PC-9 (cell line): Measurements from ENCODE around the gene ITGA8. TPM values are rescaled to one million over a fixed set of nuclear protein-coding genes. Genes with fewer than 3 reads are reported as not detected.

Source experiments
- BruUV-seq: library from RNA; stranded (reverse); fragments of 400-500 nt; replicated peaks from 2 replicates; lab custom pipeline; 2021; lab: Mats Ljungman, UMichigan
- CTCF ChIA-PET: fragments of 300-600 bp; sonication (Branson Sonifier 250); formaldehyde crosslinking; loops from one replicate; lab custom pipeline; 2022; ENCODE audit warnings: antibody characterized with exemption; lab: Charles Lee
- POLR2A ChIA-PET: fragments of 300-600 bp; sonication (Branson Sonifier 250); formaldehyde crosslinking; loops from one replicate; lab custom pipeline; 2022; ENCODE audit warnings: antibody characterized with exemption; ENCODE audit not compliant: unreplicated experiment; lab: Charles Lee
- DNase-seq, 2 experiments: peaks; one replicate each; pipeline versions ENCODE4 v3.0.0 to v3.0.0-alpha.2; 2015 to 2022; ENCODE audit warnings: mixed read lengths in 1 of 2
- H2AFZ ChIP-seq: fragments of 200-600 bp; sonication (generic); 2 replicates; pipeline ENCODE4 v1.8.1; 2017; ENCODE audit warnings: antibody characterized with exemption
- H3F3A ChIP-seq: fragments of 200-600 bp; sonication (generic); 2 replicates; pipeline ENCODE4 v1.8.1; 2017; ENCODE audit warnings: antibody characterized with exemption, mild to moderate bottlenecking, low read depth; ENCODE audit not compliant: insufficient read depth
- H3K27ac ChIP-seq: fragments of 200-600 bp; sonication (generic); 2 replicates; pipeline ENCODE4 v1.6.1; 2016; ENCODE audit warnings: mixed run types
- H3K27me3 ChIP-seq: fragments of 200-600 bp; sonication (generic); 2 replicates; pipeline ENCODE4 v1.6.1; 2016; ENCODE audit warnings: low read depth, mixed run types; ENCODE audit not compliant: insufficient read depth
- H3K36me3 ChIP-seq: fragments of 200-600 bp; sonication (generic); 2 replicates; pipeline ENCODE4 v1.6.1; 2016; ENCODE audit warnings: low read depth, mixed run types
- H3K4me1 ChIP-seq: fragments of 200-600 bp; sonication (generic); replicated peaks from 2 replicates; pipeline ENCODE4 v1.6.1; 2016; ENCODE audit warnings: mixed run types; ENCODE audit not compliant: insufficient read depth
- H3K4me2 ChIP-seq: fragments of 200-600 bp; sonication (generic); 2 replicates; pipeline ENCODE4 v1.6.1; 2017; ENCODE audit warnings: mixed run types
- H3K4me3 ChIP-seq: fragments of 200-600 bp; sonication (generic); 2 replicates; pipeline ENCODE4 v1.6.1; 2016; ENCODE audit warnings: mixed run types
- H3K79me2 ChIP-seq: fragments of 200-600 bp; sonication (generic); 2 replicates; pipeline ENCODE4 v1.6.1; 2017; ENCODE audit warnings: low read depth, mixed run types
- H3K9me2 ChIP-seq: fragments of 200-600 bp; sonication (generic); 2 replicates; pipeline ENCODE4 v1.8.1; 2017; ENCODE audit warnings: mild to moderate bottlenecking; ENCODE audit not compliant: insufficient read depth
- H3K9me3 ChIP-seq: fragments of 200-600 bp; sonication (generic); 2 replicates; pipeline ENCODE4 v1.8.1; 2016; ENCODE audit warnings: low read depth; ENCODE audit not compliant: insufficient read depth
- H4K20me1 ChIP-seq: fragments of 200-600 bp; sonication (generic); 2 replicates; pipeline ENCODE4 v1.8.1; 2017; ENCODE audit not compliant: insufficient read depth
- CTCF ChIP-seq: fragments of 200-600 bp; sonication (generic); conservative IDR thresholded peaks from 2 replicates; pipeline ENCODE4 v1.6.1; 2017; ENCODE audit warnings: mixed run types, antibody characterized with exemption, mild to moderate bottlenecking, moderate library complexity
- EZH2 ChIP-seq: fragments of 200-600 bp; sonication (generic); IDR thresholded peaks from 2 replicates; pipeline ENCODE4 v1.8.0; 2017; ENCODE audit warnings: antibody characterized with exemption, low read depth
- intact Hi-C: fragments of 100-400 bp; cut with micrococcal nuclease; formaldehyde crosslinking; loops from one replicate; pipeline ENCODE4 v1.10.0; 2022; ENCODE audit not compliant: unreplicated experiment
- total RNA-seq: library from RNA; stranded (reverse); gene quantifications from 2 replicates; pipeline ENCODE4 v1.2.3, GENCODE V29; 2021

ITGA8 gene
- total RNA-seq, 1 experiment from 2014 or later, result not detected

GRCh38 chr10:15531927-15532722, 187.6 kb downstream of the ITGA8 start:
- intact Hi-C loops, result no loop called here
- Histone ChIP-seq H3K4me1 (no peaks in the 10 kb centered on the region), H3F3A (no peaks in the 10 kb centered on the region), H3K9me3 (no peaks in the 10 kb centered on the region), H3K27me3 (peaks cover 46% of the 10 kb centered on the region; the same call in 1 of the 2 replicates), H3K9me2 (no peaks in the 10 kb centered on the region), H2AFZ (no peak overlapping the region), H3K4me2 (no peak overlapping the region), H4K20me1 (no peaks in the 10 kb centered on the region), H3K27ac (no peak overlapping the region), H3K36me3 (no peaks in the 10 kb centered on the region), H3K79me2 (no peaks in the 10 kb centered on the region), H3K4me3 (no peak overlapping the region)
- ChIA-PET CTCF (no interaction called here), POLR2A (no interaction called here)
- BruUV-seq, result no TSS peak
- no peak for DNase-seq
- TF ChIP-seq CTCF (no peak), EZH2 (no peak)

DNA sequence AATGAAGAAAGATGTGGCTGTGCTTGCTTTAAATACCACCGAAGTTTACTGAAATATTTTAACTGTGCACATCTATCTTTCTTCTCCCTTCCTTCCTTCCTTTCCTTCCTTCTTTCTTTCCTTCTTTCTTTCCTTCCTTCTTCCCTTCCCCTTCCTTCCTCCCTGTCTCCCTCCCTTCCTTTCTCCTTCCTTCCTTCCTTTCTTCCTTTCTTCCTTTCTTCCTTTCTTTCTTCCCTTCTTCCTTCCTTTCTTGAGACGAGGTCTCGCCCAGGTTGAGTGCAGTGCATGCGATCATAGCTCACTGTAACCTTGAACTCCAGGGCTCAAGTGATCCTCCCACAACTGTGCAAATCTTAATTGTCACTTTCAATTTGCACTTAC, 190.9 kb downstream of the ITGA8 start:
- ChIA-PET POLR2A (no interaction called here), CTCF (interaction anchor here (0.6 kb wide), 1 partner anchor 1156 kb away, joined by 4 read pairs; no protein-coding TSS in a partner anchor)
- H3K9me2 ChIP-seq, result no peaks in the 10 kb centered on the region
- H3K4me2 ChIP-seq, result no peak overlapping the region
- no TSS peak for BruUV-seq
- H3K9me3 ChIP-seq, result no peaks in the 10 kb centered on the region
- H3K79me2 ChIP-seq, result no peaks in the 10 kb centered on the region
- no peaks in the 10 kb centered on the region for H3K36me3 ChIP-seq
- H2AFZ ChIP-seq, result no peak overlapping the region
- H3K27me3 ChIP-seq, result peaks cover 32% of the 10 kb centered on the region; the same call in 1 of the 2 replicates
- DNase-seq, result no peak
- intact Hi-C loops, result no loop called here
- no peaks in the 10 kb centered on the region for H4K20me1 ChIP-seq
- H3F3A ChIP-seq, result no peaks in the 10 kb centered on the region
- H3K4me1 ChIP-seq, result no peaks in the 10 kb centered on the region
- no peak overlapping the region for H3K27ac ChIP-seq
- no peak overlapping the region for H3K4me3 ChIP-seq
- TF ChIP-seq CTCF (no peak), EZH2 (no peak)

GRCh38 chr10:15526754-15527153, 193.0 kb downstream of the ITGA8 start:
- no TSS peak for BruUV-seq
- intact Hi-C loops, result no loop called here
- no peak for DNase-seq
- H3K27ac ChIP-seq, result no peak overlapping the region
- no peaks in the 10 kb centered on the region for H3F3A ChIP-seq
- H3K4me1 ChIP-seq, result no peaks in the 10 kb centered on the region
- H2AFZ ChIP-seq, result no peak overlapping the region
- CTCF ChIA-PET, result no interaction called here
- H3K4me3 ChIP-seq, result no peak overlapping the region
- H4K20me1 ChIP-seq, result no peaks in the 10 kb centered on the region
- no peaks in the 10 kb centered on the region for H3K9me3 ChIP-seq
- no peaks in the 10 kb centered on the region for H3K9me2 ChIP-seq
- peaks cover 24% of the 10 kb centered on the region; the same call in 1 of the 2 replicates for H3K27me3 ChIP-seq
- H3K36me3 ChIP-seq, result no peaks in the 10 kb centered on the region
- POLR2A ChIA-PET, result no interaction called here
- H3K79me2 ChIP-seq, result no peaks in the 10 kb centered on the region
- H3K4me2 ChIP-seq, result no peak overlapping the region
- TF ChIP-seq EZH2, result no peak
- no peak for TF ChIP-seq CTCF
